ENCODE measurements around the gene C6orf163.
"Not testable (repeated sequence)": the region's sequence is repeated elsewhere in the genome, so short reads cannot be mapped to it uniquely, and the experiment has no call there.

Gene C6orf163

GRCh38 chr6:87344731-87345130 lies at the start of gene C6orf163:
Gene C6orf163 (plus strand): TSS chr6:87344813. CDS start chr6:87345100, 287 bp downstream.
- DNase-seq: no peak

GRCh38 chr6:87297119-87297518 lies 47.5 kb upstream of the C6orf163 start:
- DNase-seq: no peak

- not testable (repeated sequence) for DNase-seq
These were observed 43.3 kb upstream of the C6orf163 start for GRCh38 chr6:87301277-87301676.

DNA sequence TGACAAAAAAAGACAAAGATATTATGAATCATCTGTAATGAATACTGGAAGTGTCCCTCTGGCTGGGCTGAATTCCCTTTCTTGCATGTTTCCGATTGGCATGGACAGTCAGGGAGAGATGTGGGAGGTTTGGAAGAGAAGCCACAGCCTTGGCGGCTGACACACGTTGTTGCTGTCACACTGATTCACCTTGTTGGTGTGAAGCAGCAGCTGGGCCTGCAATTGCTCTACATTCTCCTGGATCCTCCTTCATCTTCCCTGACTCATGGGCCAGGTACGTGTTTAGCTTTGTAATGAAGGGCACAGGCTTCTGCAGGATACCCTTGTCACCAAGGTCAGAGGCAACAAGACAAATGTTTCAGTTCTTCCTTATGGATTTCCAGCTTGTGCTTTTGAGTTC lies 35.6 kb upstream of the C6orf163 start:
- DNase-seq: no peak

DNA sequence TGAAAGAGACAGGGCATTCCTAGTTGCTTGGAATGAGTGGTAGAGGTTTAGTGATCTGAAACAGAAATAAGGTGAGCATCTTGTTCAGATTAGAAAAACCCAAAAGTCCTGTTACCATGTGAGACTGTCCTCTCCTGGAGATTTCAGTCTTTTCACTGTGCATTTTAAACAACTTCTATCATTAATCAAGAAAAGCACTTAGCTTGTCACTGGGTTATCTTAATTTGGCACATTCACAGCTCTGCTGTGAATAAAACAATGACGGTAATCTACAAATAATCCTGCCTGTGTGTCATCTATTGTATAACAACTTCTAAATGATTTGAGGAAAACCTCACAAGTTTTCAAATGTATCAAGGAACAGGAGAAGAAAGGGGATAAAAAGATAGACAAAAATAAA lies 31.8 kb upstream of the C6orf163 start:
- DNase-seq: no peak

GRCh38 chr6:87315071-87315470 lies 29.5 kb upstream of the C6orf163 start:
- no peak for DNase-seq

DNA sequence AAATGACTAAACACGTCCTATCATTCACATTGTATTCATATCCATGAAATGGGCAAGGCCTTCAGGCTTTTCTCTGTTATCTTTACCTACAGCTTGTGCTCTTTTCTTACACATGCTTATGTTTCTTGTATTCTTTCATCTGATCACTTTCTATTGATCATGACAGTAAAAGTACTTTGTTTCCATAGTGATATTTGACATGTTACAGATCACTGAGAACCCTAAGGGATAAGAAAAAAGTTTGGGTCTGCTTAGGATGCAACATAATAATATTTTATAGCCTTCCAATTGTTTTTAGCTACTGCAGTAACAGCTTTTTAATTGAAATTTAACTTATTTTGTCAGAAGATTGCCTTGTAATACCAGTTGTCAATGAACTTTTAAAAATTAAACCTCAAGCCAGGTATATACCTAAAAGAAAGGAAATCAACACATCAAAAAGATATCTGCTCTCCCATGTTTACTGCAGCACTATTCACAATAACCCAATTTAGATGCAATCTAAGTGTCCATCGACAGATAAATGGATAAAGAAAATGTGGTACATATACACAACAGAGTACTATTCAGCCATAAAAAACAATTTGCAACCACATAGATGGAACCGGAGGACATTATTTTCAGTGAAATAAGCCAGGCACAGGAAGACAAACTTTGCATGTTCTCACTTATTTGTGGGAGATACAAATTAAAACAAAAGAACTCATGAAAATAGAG lies 25.2 kb upstream of the C6orf163 start:
- no peak for DNase-seq

DNA sequence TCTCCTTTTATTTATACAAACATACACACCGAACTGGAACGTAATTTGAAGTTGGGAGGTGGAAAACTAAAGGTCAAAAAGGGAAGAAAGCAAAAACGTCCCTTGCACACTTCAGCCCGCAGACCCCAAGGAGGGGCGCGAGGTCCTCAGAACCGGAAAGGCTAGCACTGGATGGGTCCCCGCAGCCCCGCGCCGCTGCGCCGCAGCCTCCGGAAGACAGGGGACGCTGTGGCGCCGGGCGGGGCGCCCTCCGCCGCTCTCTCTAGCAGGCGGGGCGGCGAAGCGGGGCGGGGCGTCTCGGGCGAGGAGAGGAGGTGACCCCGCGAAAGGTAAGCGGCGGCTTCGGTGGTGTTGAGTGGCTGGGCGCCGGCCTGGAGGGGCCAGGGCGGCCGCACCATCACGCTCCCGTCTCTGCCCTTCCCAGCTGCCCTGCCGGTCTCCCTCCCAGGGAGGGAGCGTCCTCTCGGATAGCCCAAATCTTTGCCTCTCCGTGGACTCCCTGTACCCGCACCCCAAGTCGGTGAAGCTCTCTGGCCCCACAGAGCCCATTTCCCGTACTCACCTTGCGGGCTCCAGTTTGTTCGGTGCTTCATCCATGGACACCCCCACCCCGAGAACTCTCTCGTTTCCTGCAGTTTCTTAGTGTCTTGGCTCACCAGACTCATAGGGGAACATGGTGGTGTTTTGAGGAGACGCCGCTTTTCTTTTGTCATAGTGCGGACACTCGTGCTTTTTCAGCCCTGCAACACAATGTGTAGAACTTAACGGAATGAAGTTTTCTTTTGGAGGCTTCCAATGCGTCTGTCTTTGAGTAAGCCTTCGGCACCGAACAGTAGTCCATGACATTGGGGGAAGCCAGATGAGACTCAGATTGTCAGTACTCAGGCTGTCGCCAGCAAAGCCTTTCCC lies 22.1 kb upstream of the C6orf163 start, which contains the start of gene SMIM8:
Gene SMIM8 (plus strand): TSS at position 285 of the 909 bp plus-strand sequence. CDS start 14,444 bp downstream, outside the sequence.
- peak; percentile 93 for DNase-seq

DNA sequence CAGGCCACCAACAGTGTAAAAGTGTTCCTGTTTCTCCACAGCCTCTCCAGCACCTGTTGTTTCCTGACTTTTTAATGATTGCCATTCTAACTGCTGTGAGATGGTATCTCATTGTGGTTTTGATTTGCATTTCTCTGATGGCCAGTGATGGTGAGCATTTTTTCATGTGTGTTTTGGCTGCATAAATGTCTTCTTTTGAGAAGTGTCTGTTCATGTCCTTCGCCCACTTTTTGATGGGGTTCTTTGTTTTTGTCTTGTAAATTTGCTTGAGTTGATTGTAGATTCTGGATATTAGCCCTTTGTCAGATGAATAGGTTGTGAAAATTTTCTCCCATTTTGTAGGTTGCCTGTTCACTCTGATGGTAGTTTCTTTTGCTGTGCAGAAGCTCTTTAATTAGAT lies 20.7 kb upstream of the C6orf163 start:
- not testable (repeated sequence) for DNase-seq

DNA sequence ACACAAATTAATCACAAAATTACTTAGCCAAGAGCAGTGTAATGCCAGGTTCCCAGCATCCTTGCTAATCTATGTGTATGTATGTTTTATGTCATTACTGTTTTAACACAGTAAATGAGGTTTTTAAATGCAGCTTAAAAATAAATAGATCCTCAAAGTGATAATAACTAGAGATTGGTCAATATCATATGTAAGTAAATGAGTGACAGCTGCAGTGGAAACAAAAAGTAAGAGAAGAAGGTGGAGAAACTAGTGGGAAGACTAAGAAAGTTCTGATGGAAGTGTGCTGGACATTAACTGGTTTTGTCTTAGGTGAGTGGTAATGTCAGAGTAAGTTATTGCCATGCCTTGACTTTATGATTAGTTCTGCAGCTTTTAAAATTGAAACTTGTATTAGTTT lies 13.7 kb upstream of the C6orf163 start:
- DNase-seq: no peak

GRCh38 chr6:87333033-87333432 lies 11.6 kb upstream of the C6orf163 start:
- no peak for DNase-seq

DNA sequence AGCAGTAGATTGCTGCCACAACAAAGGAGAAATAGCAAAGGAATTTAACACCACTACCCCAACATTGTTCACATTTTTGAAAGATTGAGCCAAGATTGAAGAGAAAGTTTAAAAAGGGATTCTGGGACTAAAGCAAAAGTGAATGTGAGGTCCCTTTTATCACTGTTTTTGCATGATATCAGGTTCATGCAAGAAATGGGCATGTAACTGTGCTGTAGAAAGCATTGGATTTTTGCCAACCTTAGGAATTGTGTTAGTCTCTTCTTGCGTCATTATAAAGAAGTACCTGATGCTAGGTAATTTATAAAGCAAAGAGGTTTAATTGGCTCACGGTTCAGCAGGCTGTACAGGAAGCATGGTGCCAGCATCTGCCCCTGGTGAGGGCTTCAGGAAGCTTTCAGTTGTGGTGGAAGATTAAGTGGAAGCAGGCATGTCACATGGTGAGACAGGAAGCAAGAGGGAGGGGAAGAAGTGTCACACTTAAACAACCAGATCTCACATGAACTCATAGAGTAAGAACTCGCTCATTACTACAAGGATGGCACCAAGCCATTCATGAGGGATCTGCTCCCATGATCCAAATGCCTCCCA lies 10.9 kb upstream of the C6orf163 start:
- peak; percentile 61 for DNase-seq

DNA sequence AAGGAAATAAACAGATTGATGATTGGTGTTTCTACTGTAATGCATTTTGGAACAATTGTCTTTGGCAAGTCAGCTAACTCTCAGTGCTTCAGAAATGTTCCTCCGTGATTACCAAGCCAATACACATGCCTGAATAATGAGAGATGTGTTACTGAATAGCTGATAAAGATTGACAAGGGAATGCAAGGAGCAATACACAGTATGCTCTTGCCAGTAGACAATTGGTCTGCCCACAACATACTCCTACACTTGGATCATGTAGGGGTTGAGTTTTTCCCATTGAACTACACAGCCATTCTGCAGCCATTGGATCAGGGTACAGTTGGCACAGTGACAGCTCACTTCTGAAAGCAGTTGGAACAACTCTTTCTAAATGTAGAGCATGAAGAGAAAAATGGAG lies 9.9 kb upstream of the C6orf163 start:
- DNase-seq: no peak

DNA sequence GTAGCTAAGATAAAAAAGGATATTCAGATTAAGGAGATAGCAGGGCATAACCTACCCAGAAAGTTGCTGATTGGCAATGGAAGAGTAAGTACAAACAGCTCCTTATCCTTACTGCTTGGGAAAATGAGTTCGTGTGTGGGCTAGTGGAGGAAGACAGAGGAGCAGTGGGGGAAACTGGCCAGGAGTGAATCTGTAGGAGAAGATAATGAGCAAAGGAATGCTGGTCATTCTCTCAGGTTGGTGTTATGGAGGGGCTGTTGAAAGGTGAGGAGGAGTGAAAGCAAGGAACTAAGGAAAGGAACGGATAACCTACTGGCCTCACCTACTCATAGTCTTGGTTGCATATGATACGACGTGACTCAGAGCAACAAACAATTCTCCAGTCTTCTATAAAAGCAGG lies 8.2 kb upstream of the C6orf163 start:
- DNase-seq: no peak

GRCh38 chr6:87340230-87340629 lies 4.4 kb upstream of the C6orf163 start:
- DNase-seq: no peak

DNA sequence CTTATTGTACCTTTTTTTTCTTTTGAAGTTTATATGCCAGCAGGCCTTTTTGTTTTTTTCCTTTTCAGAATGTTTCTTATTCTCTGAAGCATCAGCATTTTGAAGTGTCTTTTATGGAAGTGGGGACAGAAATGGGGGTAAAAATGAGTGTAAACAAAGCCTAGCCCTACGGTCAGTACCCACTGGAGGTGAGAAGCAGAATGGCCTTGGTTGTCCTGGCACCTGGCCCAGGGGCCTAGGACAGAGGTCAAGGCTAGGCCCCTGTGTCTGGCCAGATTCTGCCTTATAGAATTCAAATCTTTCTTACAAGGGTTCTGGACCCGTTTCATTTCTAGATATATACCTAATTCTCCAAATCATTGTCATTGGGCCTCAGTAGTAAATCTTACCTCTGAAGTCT lies 3.5 kb upstream of the C6orf163 start:
- DNase-seq: no peak

DNA sequence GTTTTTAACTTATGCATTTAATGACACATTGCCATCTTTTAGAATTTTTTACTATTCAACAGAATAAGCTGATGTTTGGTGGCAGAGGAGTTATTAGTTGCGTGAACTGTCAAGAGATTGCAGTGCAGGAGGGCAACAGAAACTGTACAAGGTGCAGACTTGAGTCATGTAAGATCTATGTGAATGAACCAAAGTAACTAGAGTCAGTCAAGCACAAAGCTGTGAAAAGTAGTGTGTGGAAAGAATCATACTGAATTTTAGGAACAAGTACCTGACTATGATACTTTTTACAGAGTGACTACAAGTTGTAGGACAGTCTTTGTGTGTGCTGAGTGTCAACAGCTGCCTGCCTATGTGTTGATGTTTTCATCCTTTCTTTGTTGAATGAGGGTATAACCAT lies 2.7 kb upstream of the C6orf163 start:
- no peak for DNase-seq

GRCh38 chr6:87342829-87343228 lies 1.8 kb upstream of the C6orf163 start:
- DNase-seq: no peak

- DNase-seq: no peak
These were observed 2.1 kb downstream of the C6orf163 start for GRCh38 chr6:87346700-87347099.

DNA sequence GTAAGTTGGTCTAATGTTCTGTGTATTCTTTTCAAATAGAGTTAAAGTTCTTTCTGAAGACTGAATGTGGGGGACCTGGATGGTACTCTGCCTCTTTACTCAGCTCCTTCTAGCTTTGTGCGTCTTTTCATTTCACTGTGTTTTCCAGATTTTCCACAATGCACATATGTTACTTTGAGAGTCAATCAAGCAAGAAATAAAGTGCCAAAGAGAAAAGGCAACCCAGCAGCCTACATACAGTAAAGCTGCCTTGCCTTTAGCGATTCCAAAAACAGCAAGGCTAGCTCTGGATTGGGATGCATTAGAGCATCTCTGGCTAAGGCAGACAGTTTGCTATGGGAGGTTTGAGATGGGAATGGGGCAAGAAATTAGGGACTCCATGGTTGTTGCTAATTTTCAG lies 5.3 kb downstream of the C6orf163 start:
- no peak for DNase-seq

GRCh38 chr6:87350516-87350915 lies 5.9 kb downstream of the C6orf163 start:
- DNase-seq: no peak

DNA sequence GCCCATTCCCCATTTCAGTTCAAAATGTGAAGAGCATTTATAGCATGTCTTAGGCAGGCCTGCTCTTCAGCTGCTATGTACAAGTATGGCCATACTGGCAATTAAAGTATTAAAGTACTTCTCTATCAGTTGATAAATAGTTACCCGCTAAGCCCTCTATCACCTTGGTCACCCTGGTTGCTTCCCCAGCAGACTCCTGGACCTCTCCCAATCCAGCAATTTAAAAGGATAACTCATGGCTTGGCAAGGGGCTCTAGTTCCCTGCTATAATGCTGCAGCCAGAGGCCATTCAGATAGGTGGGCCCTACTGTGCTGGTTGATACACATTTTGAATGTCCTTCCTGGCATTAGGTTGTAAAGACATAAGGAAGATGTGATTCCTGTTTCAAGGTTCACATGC lies 7.0 kb downstream of the C6orf163 start:
- DNase-seq: no peak

- no peak for DNase-seq
These were observed 11.6 kb downstream of the C6orf163 start for GRCh38 chr6:87356181-87356580.

Data from hematopoietic multipotent progenitor cell treated with erythropoietin and hydrocortisone succinate and interleukin-3 and kit ligand, for 4 days (in vitro differentiated cells).